IPS DF 6.9 (cell line): Measurements from ENCODE around the gene LPAR1.

Experiments
- DNase-seq: peaks from one replicate; pipeline ENCODE4 v3.0.0-alpha.2; 2013; ENCODE audit warnings: low read depth, low spot score
- H3K27ac ChIP-seq: one replicate; pipeline ENCODE4 v1.5.1; 2013; ENCODE audit warnings: low read length, control low read depth
- H3K27me3 ChIP-seq: 2 replicates; pipeline ENCODE4 v1.6.1; 2013; ENCODE audit warnings: mild to moderate bottlenecking, low read length; ENCODE audit not compliant: control insufficient read depth, insufficient read depth
- H3K36me3 ChIP-seq: 2 replicates; pipeline ENCODE4 v1.6.1; 2013; ENCODE audit warnings: low read length; ENCODE audit not compliant: control insufficient read depth, insufficient read depth
- H3K4me1 ChIP-seq: 2 replicates; pipeline ENCODE4 v1.6.1; 2013; ENCODE audit warnings: low read length; ENCODE audit not compliant: control insufficient read depth, insufficient read depth
- H3K4me3 ChIP-seq: 2 replicates; pipeline ENCODE4 v1.5.1; 2013; ENCODE audit warnings: mild to moderate bottlenecking, low read length
- H3K9me3 ChIP-seq: 2 replicates; pipeline ENCODE4 v1.6.1; 2013; ENCODE audit warnings: low read length, inconsistent platforms; ENCODE audit not compliant: control insufficient read depth, insufficient read depth
- whole genome bisulfite sequencing: extraction: QIAGEN DNeasy Blood & Tissue Kit; methylation state at CpG from one replicate; pipeline ENCODE4 v1.1.7; 2013; ENCODE audit warnings: mixed read lengths, missing lambda C conversion rate; ENCODE audit not compliant: insufficient read length, insufficient coverage; 5-methylcytosine and 5-hydroxymethylcytosine counted together

The LPAR1 gene

GRCh38 chr9:110980261-110980660, 58.0 kb downstream of the LPAR1 start:
- Histone ChIP-seq H3K27me3 (no peaks in the 10 kb centered on the region), H3K27ac (no peak overlapping the region), H3K4me3 (no peak overlapping the region), H3K9me3 (no peaks in the 10 kb centered on the region), H3K36me3 (no peaks in the 10 kb centered on the region), H3K4me1 (peaks cover 2% of the 10 kb centered on the region; the same call in 1 of the 2 replicates)
- DNase-seq: no peak
- WGBS: no CpG with 5 or more reads among the region's 3 CpGs

GRCh38 chr9:110979636-110980035, 58.6 kb downstream of the LPAR1 start:
- no peaks in the 10 kb centered on the region for H3K4me1 ChIP-seq
- H3K36me3 ChIP-seq: no peaks in the 10 kb centered on the region
- H3K27ac ChIP-seq: no peak overlapping the region
- H3K9me3 ChIP-seq: no peaks in the 10 kb centered on the region
- no peak overlapping the region for H3K4me3 ChIP-seq
- no peak for DNase-seq
- no peaks in the 10 kb centered on the region for H3K27me3 ChIP-seq

GRCh38 chr9:110978516-110978915, 59.8 kb downstream of the LPAR1 start:
- WGBS: no CpG with 5 or more reads among the region's 3 CpGs
- H3K36me3 ChIP-seq: no peaks in the 10 kb centered on the region
- no peak for DNase-seq
- H3K9me3 ChIP-seq: no peaks in the 10 kb centered on the region
- H3K4me3 ChIP-seq: no peak overlapping the region
- no peaks in the 10 kb centered on the region for H3K4me1 ChIP-seq
- no peak overlapping the region for H3K27ac ChIP-seq
- H3K27me3 ChIP-seq: no peaks in the 10 kb centered on the region

- Histone ChIP-seq H3K9me3 (no peaks in the 10 kb centered on the region), H3K36me3 (no peaks in the 10 kb centered on the region), H3K4me1 (no peaks in the 10 kb centered on the region), H3K27me3 (no peaks in the 10 kb centered on the region), H3K4me3 (no peak overlapping the region), H3K27ac (no peak overlapping the region)
- WGBS: no CpG with 5 or more reads among the region's 3 CpGs
- DNase-seq: no peak
These were observed 61.0 kb downstream of the LPAR1 start for GRCh38 chr9:110977259-110977709.

GRCh38 chr9:110975969-110976368, 62.3 kb downstream of the LPAR1 start:
- WGBS: no CpG with 5 or more reads among the region's 6 CpGs
- Histone ChIP-seq H3K4me3 (no peak overlapping the region), H3K9me3 (no peaks in the 10 kb centered on the region), H3K27ac (no peak overlapping the region), H3K36me3 (no peaks in the 10 kb centered on the region), H3K27me3 (no peaks in the 10 kb centered on the region), H3K4me1 (no peaks in the 10 kb centered on the region; the same call in 1 of the 2 replicates)
- no peak for DNase-seq

- H3K4me3 ChIP-seq: no peak overlapping the region
- H3K4me1 ChIP-seq: no peaks in the 10 kb centered on the region; the same call in 1 of the 2 replicates
- no CpG with 5 or more reads among the region's 2 CpGs for WGBS
These were observed 63.0 kb downstream of the LPAR1 start for GRCh38 chr9:110975278-110975677.

GRCh38 chr9:110971705-110972104, 66.6 kb downstream of the LPAR1 start:
- Histone ChIP-seq H3K4me1 (no peaks in the 10 kb centered on the region; the same call in 1 of the 2 replicates), H3K9me3 (no peaks in the 10 kb centered on the region), H3K27ac (no peak overlapping the region), H3K4me3 (no peak overlapping the region), H3K36me3 (no peaks in the 10 kb centered on the region), H3K27me3 (no peaks in the 10 kb centered on the region)
- WGBS: no CpG with 5 or more reads among the region's 5 CpGs
- no peak for DNase-seq

More at GRCh38 chr9:110975278-110975677, 63.0 kb downstream of the LPAR1 start:
- no peak overlapping the region for H3K27ac ChIP-seq
- no peaks in the 10 kb centered on the region for H3K9me3 ChIP-seq
- H3K27me3 ChIP-seq: no peaks in the 10 kb centered on the region
- no peak for DNase-seq
- H3K36me3 ChIP-seq: no peaks in the 10 kb centered on the region

- WGBS: no CpG with 5 or more reads among the region's 2 CpGs
- H3K27ac ChIP-seq: no peak overlapping the region
- no peak for DNase-seq
- H3K36me3 ChIP-seq: no peaks in the 10 kb centered on the region
- no peak overlapping the region for H3K4me3 ChIP-seq
- H3K27me3 ChIP-seq: no peaks in the 10 kb centered on the region
- H3K9me3 ChIP-seq: no peaks in the 10 kb centered on the region
- no peaks in the 10 kb centered on the region; the same call in 1 of the 2 replicates for H3K4me1 ChIP-seq
These were observed 67.0 kb downstream of the LPAR1 start for GRCh38 chr9:110971234-110971633.

GRCh38 chr9:110969971-110970386, 68.3 kb downstream of the LPAR1 start:
- no peak for DNase-seq
- no peak overlapping the region for H3K4me3 ChIP-seq
- H3K36me3 ChIP-seq: no peaks in the 10 kb centered on the region
- no peaks in the 10 kb centered on the region; the same call in 1 of the 2 replicates for H3K4me1 ChIP-seq
- no CpG with 5 or more reads among the region's 4 CpGs for WGBS
- H3K9me3 ChIP-seq: no peaks in the 10 kb centered on the region
- no peaks in the 10 kb centered on the region for H3K27me3 ChIP-seq
- H3K27ac ChIP-seq: no peak overlapping the region

GRCh38 chr9:110968096-110968495, 70.2 kb downstream of the LPAR1 start:
- no CpG with 5 or more reads among the region's 4 CpGs for WGBS
- H3K27ac ChIP-seq: no peak overlapping the region
- no peaks in the 10 kb centered on the region for H3K27me3 ChIP-seq
- no peak for DNase-seq
- H3K36me3 ChIP-seq: no peaks in the 10 kb centered on the region
- H3K4me3 ChIP-seq: no peak overlapping the region
- no peaks in the 10 kb centered on the region for H3K9me3 ChIP-seq
- H3K4me1 ChIP-seq: no peaks in the 10 kb centered on the region; the same call in 1 of the 2 replicates

GRCh38 chr9:110967196-110967595, 71.1 kb downstream of the LPAR1 start:
- no peaks in the 10 kb centered on the region for H3K9me3 ChIP-seq
- H3K27me3 ChIP-seq: no peaks in the 10 kb centered on the region
- no peaks in the 10 kb centered on the region for H3K36me3 ChIP-seq
- no peak overlapping the region for H3K27ac ChIP-seq
- H3K4me3 ChIP-seq: no peak overlapping the region
- no peaks in the 10 kb centered on the region; the same call in 1 of the 2 replicates for H3K4me1 ChIP-seq
- no CpG with 5 or more reads among the region's 2 CpGs for WGBS
- DNase-seq: no peak
